ENCODE results near the gene HOXA7. TPM values are rescaled to one million over a fixed set of nuclear protein-coding genes. Genes with fewer than 3 reads are reported as not detected.

HOXA7 gene
- total and polyA plus RNA-seq, 2 donors (not counting 1 experiment from before 2014, with no cell fraction given), result 0.37 TPM; not detected in 1

- Mint-ChIP-seq H3K4me1 (peaks cover 14% of the 10 kb centered on the region), H3K27ac (peak within 1 kb of the TSS; percentile 26), H3K9me3 (ENCODE audit: insufficient read depth) (no peaks in the 10 kb centered on the region), H3K27me3 (peaks cover 56% of the 10 kb centered on the region), H3K4me3 (peak within 1 kb of the TSS; percentile 65)
- Histone ChIP-seq H3K4me3 (ENCODE audit: control extremely low read depth in 1 of 5, extremely low read depth in 1 of 5, insufficient read depth in 1 of 5, low read depth in 2 of 5, low read length in 4 of 5) (peak within 1 kb of the TSS in 2 of 5 experiments; percentile 5 to 35), H3K9me3 (ENCODE audit: control extremely low read depth in 1 of 3, control insufficient read depth in 2 of 3, insufficient read depth in 1 of 3, low read length in 2 of 3) (peaks cover 0 to 54% (median 0%) of the 10 kb centered on the region in 3 donors), H3K4me1 (ENCODE audit: control insufficient read depth in 2 of 2, insufficient read depth in 2 of 2, low read length in 2 of 2) (peaks cover 11 to 14% of the 10 kb centered on the region in 2 donors), H2AFZ (ENCODE audit: insufficient read depth, low read depth, low read length, poor library complexity, severe bottlenecking) (no peak within 1 kb of the TSS), H4K20me1 (ENCODE audit: control insufficient read depth, insufficient read depth, low read length, poor library complexity, severe bottlenecking) (no peaks in the 10 kb centered on the region), H3K27me3 (replicated peaks in 1 of 4; ENCODE audit: control extremely low read depth in 1 of 4, control insufficient read depth in 3 of 4, insufficient read depth in 4 of 4, low read length in 3 of 4) (peaks cover 0 to 64% (median 30%) of the 10 kb centered on the region in 4 experiments), H3K27ac (ENCODE audit: low read length in 2 of 2) (no peak within 1 kb of the TSS), H3K36me3 (replicated peaks in 1 of 2; ENCODE audit: control extremely low read depth in 1 of 2, control insufficient read depth in 1 of 2, extremely low read depth in 1 of 2, insufficient read depth in 2 of 2, low read length in 1 of 2) (no peaks in the 10 kb centered on the region), H3K4me2 (replicated peaks; ENCODE audit: low read depth, low read length, poor library complexity, severe bottlenecking) (peak within 1 kb of the TSS; percentile 47), H3K79me2 (ENCODE audit: control insufficient read depth, insufficient read depth, low read length) (no peaks in the 10 kb centered on the region), H3K9ac (ENCODE audit: low read length) (no peak within 1 kb of the TSS)
- POLR2A ChIA-PET, result interaction anchor here (0.6 kb wide), 1 partner anchor 1050 kb away, joined by 5 read pairs; no protein-coding TSS in a partner anchor
- intact Hi-C loops (cut with micrococcal nuclease), result no loop called here
- DNase-seq, result peak; percentile 37
- TF ChIP-seq EZH2 (IDR thresholded peaks at IDR 0.05; ENCODE audit: borderline replicate concordance, insufficient read depth, low read depth, low read length, poor library complexity, severe bottlenecking), result no peak
- TF ChIP-seq, protein P1, sequence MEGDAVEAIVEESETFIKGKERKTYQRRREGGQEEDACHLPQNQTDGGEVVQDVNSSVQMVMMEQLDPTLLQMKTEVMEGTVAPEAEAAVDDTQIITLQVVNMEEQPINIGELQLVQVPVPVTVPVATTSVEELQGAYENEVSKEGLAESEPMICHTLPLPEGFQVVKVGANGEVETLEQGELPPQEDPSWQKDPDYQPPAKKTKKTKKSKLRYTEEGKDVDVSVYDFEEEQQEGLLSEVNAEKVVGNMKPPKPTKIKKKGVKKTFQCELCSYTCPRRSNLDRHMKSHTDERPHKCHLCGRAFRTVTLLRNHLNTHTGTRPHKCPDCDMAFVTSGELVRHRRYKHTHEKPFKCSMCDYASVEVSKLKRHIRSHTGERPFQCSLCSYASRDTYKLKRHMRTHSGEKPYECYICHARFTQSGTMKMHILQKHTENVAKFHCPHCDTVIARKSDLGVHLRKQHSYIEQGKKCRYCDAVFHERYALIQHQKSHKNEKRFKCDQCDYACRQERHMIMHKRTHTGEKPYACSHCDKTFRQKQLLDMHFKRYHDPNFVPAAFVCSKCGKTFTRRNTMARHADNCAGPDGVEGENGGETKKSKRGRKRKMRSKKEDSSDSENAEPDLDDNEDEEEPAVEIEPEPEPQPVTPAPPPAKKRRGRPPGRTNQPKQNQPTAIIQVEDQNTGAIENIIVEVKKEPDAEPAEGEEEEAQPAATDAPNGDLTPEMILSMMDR (IDR thresholded peaks at IDR 0.05), result no peak
- CTCF ChIA-PET, result interaction anchor here (0.7 to 1.7 kb wide), 6 partner anchors 12 to 1112 kb away, joined by 3 to 7 read pairs (median 3); no protein-coding TSS in a partner anchor
- ATAC-seq (ENCODE audit: low read depth), result peak; percentile 42
- WGBS (ENCODE audit: insufficient coverage), result 80% methylated on average over 86 of the region's 86 CpGs
Observed at GRCh38 chr7:27143023-27143949, 13.2 kb downstream of the HOXA7 start, which contains the start of gene HOXA5. Gene HOXA5, minus strand, starts transcription at chr7:27143681. Its CDS starts 74 bp downstream, at chr7:27143607.

Measured in B cell (primary cell).